ENCODE data around the gene CYSLTR2.

CYSLTR2 gene

GRCh38 chr13:48653472-48653939, at the start of gene CYSLTR2:
Gene CYSLTR2, plus strand, starts transcription at chr13:48653929. Its CDS starts 52,889 bp downstream, at chr13:48706818.
- no peak for DNase-seq (ENCODE audit: low read depth in 3 of 3, low spot score in 1 of 3)

- DNase-seq (ENCODE audit: low read depth in 3 of 3, low spot score in 1 of 3): no peak
Measured at GRCh38 chr13:48615049-48615448, 38.7 kb upstream of the CYSLTR2 start.

- DNase-seq (ENCODE audit: low read depth in 3 of 3, low spot score in 1 of 3): no peak
Measured at GRCh38 chr13:48618937-48619336, 34.8 kb upstream of the CYSLTR2 start.

- no peak for DNase-seq (ENCODE audit: low read depth in 3 of 3, low spot score in 1 of 3)
Measured at GRCh38 chr13:48621056-48621455, 32.7 kb upstream of the CYSLTR2 start.

GRCh38 chr13:48624016-48624415, 29.7 kb upstream of the CYSLTR2 start:
- DNase-seq (ENCODE audit: low read depth in 3 of 3, low spot score in 1 of 3): no peak

GRCh38 chr13:48624858-48625257, 28.9 kb upstream of the CYSLTR2 start:
- no peak for DNase-seq (ENCODE audit: low read depth in 3 of 3, low spot score in 1 of 3)

GRCh38 chr13:48625413-48626076, 28.2 kb upstream of the CYSLTR2 start:
- DNase-seq (ENCODE audit: low read depth in 3 of 3, low spot score in 1 of 3): no peak

GRCh38 chr13:48626077-48626449, 27.7 kb upstream of the CYSLTR2 start:
- DNase-seq (ENCODE audit: low read depth in 3 of 3, low spot score in 1 of 3): no peak

GRCh38 chr13:48626726-48627451, 26.8 kb upstream of the CYSLTR2 start:
- DNase-seq (ENCODE audit: low read depth in 3 of 3, low spot score in 1 of 3): no peak

- no peak for DNase-seq (ENCODE audit: low read depth in 3 of 3, low spot score in 1 of 3)
Measured at GRCh38 chr13:48629277-48629676, 24.5 kb upstream of the CYSLTR2 start.

GRCh38 chr13:48630291-48630690, 23.4 kb upstream of the CYSLTR2 start:
- DNase-seq (ENCODE audit: low read depth in 3 of 3, low spot score in 1 of 3): no peak

GRCh38 chr13:48630773-48631172, 23.0 kb upstream of the CYSLTR2 start:
- DNase-seq (ENCODE audit: low read depth in 3 of 3, low spot score in 1 of 3): no peak

GRCh38 chr13:48631441-48631840, 22.3 kb upstream of the CYSLTR2 start:
- DNase-seq (ENCODE audit: low read depth in 3 of 3, low spot score in 1 of 3): no peak

GRCh38 chr13:48633700-48634099, 20.0 kb upstream of the CYSLTR2 start:
- no peak for DNase-seq (ENCODE audit: low read depth in 3 of 3, low spot score in 1 of 3)

GRCh38 chr13:48634636-48635035, 19.1 kb upstream of the CYSLTR2 start:
- DNase-seq (ENCODE audit: low read depth in 3 of 3, low spot score in 1 of 3): no peak

GRCh38 chr13:48635478-48635877, 18.3 kb upstream of the CYSLTR2 start:
- no peak for DNase-seq (ENCODE audit: low read depth in 3 of 3, low spot score in 1 of 3)

GRCh38 chr13:48636550-48636949, 17.2 kb upstream of the CYSLTR2 start:
- no peak for DNase-seq (ENCODE audit: low read depth in 3 of 3, low spot score in 1 of 3)

GRCh38 chr13:48637601-48638000, 16.1 kb upstream of the CYSLTR2 start:
- no peak for DNase-seq (ENCODE audit: low read depth in 3 of 3, low spot score in 1 of 3)

GRCh38 chr13:48640767-48641166, 13.0 kb upstream of the CYSLTR2 start:
- no peak for DNase-seq (ENCODE audit: low read depth in 3 of 3, low spot score in 1 of 3)

GRCh38 chr13:48641404-48641803, 12.3 kb upstream of the CYSLTR2 start:
- DNase-seq (ENCODE audit: low read depth in 3 of 3, low spot score in 1 of 3): no peak

- no peak for DNase-seq (ENCODE audit: low read depth in 3 of 3, low spot score in 1 of 3)
Measured at GRCh38 chr13:48642061-48642460, 11.7 kb upstream of the CYSLTR2 start.

GRCh38 chr13:48643159-48643558, 10.6 kb upstream of the CYSLTR2 start:
- DNase-seq (ENCODE audit: low read depth in 3 of 3, low spot score in 1 of 3): no peak

GRCh38 chr13:48644141-48644540, 9.6 kb upstream of the CYSLTR2 start:
- DNase-seq (ENCODE audit: low read depth in 3 of 3, low spot score in 1 of 3): no peak
